Measurements from ENCODE around the gene EFS. TPM values are rescaled to one million over a fixed set of nuclear protein-coding genes. Genes with fewer than 3 reads are reported as not detected.

EFS gene
- total RNA-seq, 1 experiment from 2014 or later, result 0.36 TPM

DNA sequence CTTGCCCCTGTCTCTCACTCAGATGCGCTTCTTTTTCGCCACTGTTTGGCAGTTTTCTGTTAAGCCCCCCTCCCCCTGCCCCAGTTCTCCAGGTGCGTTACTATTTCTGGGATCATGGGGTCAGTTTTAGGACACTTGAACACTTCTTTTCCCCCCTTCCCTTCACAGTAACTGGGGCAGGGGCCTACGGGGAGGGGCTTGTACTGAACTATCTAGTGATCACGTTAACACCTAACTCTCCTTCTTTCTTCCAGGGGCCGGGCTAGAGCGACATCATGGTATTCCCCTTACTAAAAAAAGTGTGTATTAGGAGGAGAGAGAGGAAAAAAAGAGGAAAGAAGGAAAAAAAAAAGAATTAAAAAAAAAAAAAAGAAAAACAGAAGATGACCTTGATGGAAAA lies 40.0 kb downstream of the EFS start:
- CTCF ChIA-PET, result no interaction called here
- H3K9me3 ChIP-seq (ENCODE audit: low read length), result no peaks in the 10 kb centered on the region
- H3F3A ChIP-seq (ENCODE audit: low read length, unreplicated experiment), result peaks cover 3% of the 10 kb centered on the region
- H3K27me3 ChIP-seq (ENCODE audit: low read length), result no peaks in the 10 kb centered on the region
- peaks cover 26% of the 10 kb centered on the region for H3K79me2 ChIP-seq (ENCODE audit: low read length)
- H4K20me1 ChIP-seq (ENCODE audit: low read length), result peaks cover 11% of the 10 kb centered on the region; the same call in 1 of the 2 replicates
- ATAC-seq (no peak), DNase-seq (no peak)
- H3K9ac ChIP-seq (ENCODE audit: low read length), result no peak overlapping the region
- no TSS peak for BruUV-seq (replicated peaks)
- no peak overlapping the region for H3K4me2 ChIP-seq (ENCODE audit: low read length)
- no peak overlapping the region for H2AFZ ChIP-seq (ENCODE audit: low read length)
- intact Hi-C loops (cut with micrococcal nuclease), result loop anchor here (5.0 kb wide), 1 partner anchor 132 kb away; no protein-coding TSS in a partner anchor
- H3K36me3 ChIP-seq (ENCODE audit: low read depth, low read length), result peaks cover 29% of the 10 kb centered on the region
- no peak overlapping the region for H3K4me3 ChIP-seq (ENCODE audit: low read length)
- H3K4me1 ChIP-seq (ENCODE audit: insufficient read depth, low read length), result peaks cover 17% of the 10 kb centered on the region
- POLR2A ChIA-PET (ENCODE audit: unreplicated experiment), result no interaction called here
- no peaks in the 10 kb centered on the region for H3K9me2 ChIP-seq (replicated peaks; ENCODE audit: low read length)
- H3K27ac ChIP-seq (ENCODE audit: low read length), result no peak overlapping the region
- TF ChIP-seq, protein P1, sequence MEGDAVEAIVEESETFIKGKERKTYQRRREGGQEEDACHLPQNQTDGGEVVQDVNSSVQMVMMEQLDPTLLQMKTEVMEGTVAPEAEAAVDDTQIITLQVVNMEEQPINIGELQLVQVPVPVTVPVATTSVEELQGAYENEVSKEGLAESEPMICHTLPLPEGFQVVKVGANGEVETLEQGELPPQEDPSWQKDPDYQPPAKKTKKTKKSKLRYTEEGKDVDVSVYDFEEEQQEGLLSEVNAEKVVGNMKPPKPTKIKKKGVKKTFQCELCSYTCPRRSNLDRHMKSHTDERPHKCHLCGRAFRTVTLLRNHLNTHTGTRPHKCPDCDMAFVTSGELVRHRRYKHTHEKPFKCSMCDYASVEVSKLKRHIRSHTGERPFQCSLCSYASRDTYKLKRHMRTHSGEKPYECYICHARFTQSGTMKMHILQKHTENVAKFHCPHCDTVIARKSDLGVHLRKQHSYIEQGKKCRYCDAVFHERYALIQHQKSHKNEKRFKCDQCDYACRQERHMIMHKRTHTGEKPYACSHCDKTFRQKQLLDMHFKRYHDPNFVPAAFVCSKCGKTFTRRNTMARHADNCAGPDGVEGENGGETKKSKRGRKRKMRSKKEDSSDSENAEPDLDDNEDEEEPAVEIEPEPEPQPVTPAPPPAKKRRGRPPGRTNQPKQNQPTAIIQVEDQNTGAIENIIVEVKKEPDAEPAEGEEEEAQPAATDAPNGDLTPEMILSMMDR (conservative IDR thresholded peaks at IDR 0.05; ENCODE audit: low read depth, low read length), result no peak
- no peak for TF ChIP-seq EZH2phosphoT487 (IDR thresholded peaks at IDR 0.05; ENCODE audit: borderline replicate concordance, low read length)
- TF ChIP-seq EZH2 (IDR thresholded peaks at IDR 0.05; ENCODE audit: low read length, unreplicated experiment), result no peak

DNA sequence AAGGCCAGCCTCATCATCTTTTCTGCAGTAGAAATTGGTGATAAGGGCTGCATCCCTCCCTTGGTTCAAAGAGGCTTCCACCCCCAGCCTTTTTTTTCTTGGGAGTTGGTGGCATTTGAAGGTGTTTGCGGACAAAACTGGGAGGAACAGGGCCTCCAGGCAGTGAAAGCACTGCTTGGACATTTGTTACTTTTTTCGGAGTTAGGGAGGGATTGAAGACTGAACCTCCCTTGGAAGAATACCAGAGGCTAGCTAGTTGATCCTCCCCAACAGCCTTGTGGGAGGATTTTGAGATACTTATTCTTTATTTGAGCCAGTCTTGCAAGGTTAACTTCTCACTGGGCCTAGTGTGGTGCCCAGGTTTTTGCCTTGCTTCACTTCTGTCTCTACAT lies 40.5 kb downstream of the EFS start:
- Histone ChIP-seq H3K27ac (ENCODE audit: low read length) (no peak overlapping the region), H3K9me3 (ENCODE audit: low read length) (no peaks in the 10 kb centered on the region), H3K4me2 (ENCODE audit: low read length) (no peak overlapping the region), H3K9me2 (replicated peaks; ENCODE audit: low read length) (no peaks in the 10 kb centered on the region), H3K79me2 (ENCODE audit: low read length) (peaks cover 26% of the 10 kb centered on the region), H3K4me1 (ENCODE audit: insufficient read depth, low read length) (peaks cover 17% of the 10 kb centered on the region), H4K20me1 (ENCODE audit: low read length) (peaks cover 11% of the 10 kb centered on the region; the same call in 1 of the 2 replicates), H3K36me3 (ENCODE audit: low read depth, low read length) (peaks cover 33% of the 10 kb centered on the region), H3K9ac (ENCODE audit: low read length) (no peak overlapping the region), H3F3A (ENCODE audit: low read length, unreplicated experiment) (peaks cover 3% of the 10 kb centered on the region), H3K27me3 (ENCODE audit: low read length) (no peaks in the 10 kb centered on the region), H3K4me3 (ENCODE audit: low read length) (no peak overlapping the region), H2AFZ (ENCODE audit: low read length) (no peak overlapping the region)
- ChIA-PET POLR2A (ENCODE audit: unreplicated experiment) (no interaction called here), CTCF (interaction anchor here (0.5 kb wide), 1 partner anchor 36 kb away, joined by 5 read pairs; no protein-coding TSS in a partner anchor)
- BruUV-seq (replicated peaks), result no TSS peak
- intact Hi-C loops (cut with micrococcal nuclease), result no loop called here
- DNase-seq (no peak), ATAC-seq (no peak)
- TF ChIP-seq EZH2 (IDR thresholded peaks at IDR 0.05; ENCODE audit: low read length, unreplicated experiment), result no peak
- TF ChIP-seq EZH2phosphoT487 (IDR thresholded peaks at IDR 0.05; ENCODE audit: borderline replicate concordance, low read length), result no peak
- TF ChIP-seq, protein P1 (conservative IDR thresholded peaks at IDR 0.05; ENCODE audit: low read depth, low read length), result no peak

DNA sequence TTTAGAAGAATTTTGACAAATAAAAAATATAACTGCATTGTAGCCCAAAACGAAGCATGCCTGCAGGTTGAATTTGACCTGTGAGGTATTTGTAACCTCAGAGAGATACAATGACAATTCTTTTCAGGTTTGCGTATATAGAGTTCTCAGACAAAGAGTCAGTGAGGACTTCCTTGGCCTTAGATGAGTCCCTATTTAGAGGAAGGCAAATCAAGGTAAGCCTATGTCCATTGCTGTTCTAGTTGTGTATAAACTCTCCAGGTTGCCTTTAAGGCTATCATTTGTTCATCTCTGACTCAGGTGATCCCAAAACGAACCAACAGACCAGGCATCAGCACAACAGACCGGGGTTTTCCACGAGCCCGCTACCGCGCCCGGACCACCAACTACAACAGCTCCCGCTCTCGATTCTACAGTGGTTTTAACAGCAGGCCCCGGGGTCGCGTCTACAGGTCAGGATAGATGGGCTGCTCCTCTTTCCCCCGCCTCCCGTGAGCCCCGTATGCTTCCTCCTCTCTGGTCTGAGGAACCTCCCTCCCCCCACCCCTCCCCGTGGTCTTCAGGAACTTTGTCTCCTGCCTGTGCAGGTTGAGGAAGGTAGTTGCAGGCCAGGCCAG lies 41.0 kb downstream of the EFS start:
- H3K9me2 ChIP-seq (replicated peaks; ENCODE audit: low read length), result no peaks in the 10 kb centered on the region
- no peak for DNase-seq
- no peaks in the 10 kb centered on the region for H3K27me3 ChIP-seq (ENCODE audit: low read length)
- TF ChIP-seq, protein P1 (conservative IDR thresholded peaks at IDR 0.05; ENCODE audit: low read depth, low read length), result no peak
- TF ChIP-seq EZH2phosphoT487 (IDR thresholded peaks at IDR 0.05; ENCODE audit: borderline replicate concordance, low read length) (no peak), EZH2 (IDR thresholded peaks at IDR 0.05; ENCODE audit: low read length, unreplicated experiment) (no peak)
- no TSS peak for BruUV-seq (replicated peaks)
- no peak overlapping the region for H3K4me3 ChIP-seq (ENCODE audit: low read length)
- H3K4me1 ChIP-seq (ENCODE audit: insufficient read depth, low read length), result peaks cover 17% of the 10 kb centered on the region
- intact Hi-C loops (cut with micrococcal nuclease), result no loop called here
- no peak for ATAC-seq
- CTCF ChIA-PET, result interaction anchor here (0.5 kb wide), 1 partner anchor 36 kb away, joined by 5 read pairs; no protein-coding TSS in a partner anchor
- peak overlapping the region; percentile 94; the same call in 1 of the 2 replicates for H3K4me2 ChIP-seq (ENCODE audit: low read length)
- H3K9ac ChIP-seq (ENCODE audit: low read length), result no peak overlapping the region
- H3F3A ChIP-seq (ENCODE audit: low read length, unreplicated experiment), result peaks cover 3% of the 10 kb centered on the region
- H3K36me3 ChIP-seq (ENCODE audit: low read depth, low read length), result peaks cover 33% of the 10 kb centered on the region
- H4K20me1 ChIP-seq (ENCODE audit: low read length), result peaks cover 11% of the 10 kb centered on the region; the same call in 1 of the 2 replicates
- H3K27ac ChIP-seq (ENCODE audit: low read length), result no peak overlapping the region
- H2AFZ ChIP-seq (ENCODE audit: low read length), result no peak overlapping the region
- peaks cover 26% of the 10 kb centered on the region for H3K79me2 ChIP-seq (ENCODE audit: low read length)
- POLR2A ChIA-PET (ENCODE audit: unreplicated experiment), result interaction anchor here (0.7 kb wide), 1 partner anchor 1892 kb away, joined by 3 read pairs; no protein-coding TSS in a partner anchor
- no peaks in the 10 kb centered on the region for H3K9me3 ChIP-seq (ENCODE audit: low read length)
